GM12873 (cell line): Measurements from ENCODE around the gene HSPA12A.

Source experiments
- TF ChIP-seq, protein P1 (sequence below): IDR thresholded peaks from 2 replicates; pipeline ENCODE4 v1.5.1; 2012; ENCODE audit warnings: low read depth, mild to moderate bottlenecking, moderate library complexity, low read length, control low read depth; ENCODE audit not compliant: insufficient read depth; ENCODE audit errors: missing control alignments

HSPA12A gene

DNA sequence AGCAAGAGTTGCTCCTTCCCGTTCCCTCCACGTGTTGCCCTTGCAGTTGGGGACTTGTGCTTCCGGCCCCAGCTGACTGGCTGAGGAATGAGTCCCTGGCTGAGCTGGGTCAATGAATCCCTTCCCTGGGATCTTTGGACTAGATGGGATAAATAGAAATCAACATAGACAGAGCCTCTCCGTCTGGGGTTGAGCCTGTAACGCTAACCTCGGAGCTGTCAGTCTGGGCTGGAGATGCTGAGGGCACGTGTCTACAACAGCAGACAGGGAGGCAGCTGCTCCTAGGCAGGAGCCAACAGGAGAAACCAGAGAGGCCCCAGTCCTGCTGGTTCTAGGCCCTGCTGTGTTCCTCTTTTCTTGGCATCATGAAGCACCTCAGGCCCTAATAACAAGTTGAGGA, 42.3 kb upstream of the HSPA12A start:
- TF ChIP-seq, protein P1, sequence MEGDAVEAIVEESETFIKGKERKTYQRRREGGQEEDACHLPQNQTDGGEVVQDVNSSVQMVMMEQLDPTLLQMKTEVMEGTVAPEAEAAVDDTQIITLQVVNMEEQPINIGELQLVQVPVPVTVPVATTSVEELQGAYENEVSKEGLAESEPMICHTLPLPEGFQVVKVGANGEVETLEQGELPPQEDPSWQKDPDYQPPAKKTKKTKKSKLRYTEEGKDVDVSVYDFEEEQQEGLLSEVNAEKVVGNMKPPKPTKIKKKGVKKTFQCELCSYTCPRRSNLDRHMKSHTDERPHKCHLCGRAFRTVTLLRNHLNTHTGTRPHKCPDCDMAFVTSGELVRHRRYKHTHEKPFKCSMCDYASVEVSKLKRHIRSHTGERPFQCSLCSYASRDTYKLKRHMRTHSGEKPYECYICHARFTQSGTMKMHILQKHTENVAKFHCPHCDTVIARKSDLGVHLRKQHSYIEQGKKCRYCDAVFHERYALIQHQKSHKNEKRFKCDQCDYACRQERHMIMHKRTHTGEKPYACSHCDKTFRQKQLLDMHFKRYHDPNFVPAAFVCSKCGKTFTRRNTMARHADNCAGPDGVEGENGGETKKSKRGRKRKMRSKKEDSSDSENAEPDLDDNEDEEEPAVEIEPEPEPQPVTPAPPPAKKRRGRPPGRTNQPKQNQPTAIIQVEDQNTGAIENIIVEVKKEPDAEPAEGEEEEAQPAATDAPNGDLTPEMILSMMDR, result no peak

DNA sequence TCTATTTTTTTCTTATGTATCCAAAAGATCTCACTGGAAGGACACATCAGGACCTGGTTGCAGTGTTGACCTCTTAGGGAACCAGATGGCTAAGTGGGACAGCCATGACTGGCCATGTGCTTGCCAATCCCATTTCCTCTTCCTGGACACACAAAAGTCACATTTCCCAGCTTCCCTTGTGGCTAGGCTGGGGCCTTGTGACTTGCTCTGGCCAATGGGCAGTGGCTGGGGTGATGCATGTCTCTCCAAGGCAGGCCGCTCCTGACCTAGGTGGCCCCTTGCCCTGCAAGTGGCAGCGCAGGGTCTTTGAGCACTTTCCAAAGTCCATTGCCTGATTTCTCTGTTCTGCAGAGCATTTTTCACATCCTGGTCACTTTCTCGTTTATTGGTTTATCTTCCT, 41.7 kb upstream of the HSPA12A start:
- TF ChIP-seq, protein P1, result no peak

DNA sequence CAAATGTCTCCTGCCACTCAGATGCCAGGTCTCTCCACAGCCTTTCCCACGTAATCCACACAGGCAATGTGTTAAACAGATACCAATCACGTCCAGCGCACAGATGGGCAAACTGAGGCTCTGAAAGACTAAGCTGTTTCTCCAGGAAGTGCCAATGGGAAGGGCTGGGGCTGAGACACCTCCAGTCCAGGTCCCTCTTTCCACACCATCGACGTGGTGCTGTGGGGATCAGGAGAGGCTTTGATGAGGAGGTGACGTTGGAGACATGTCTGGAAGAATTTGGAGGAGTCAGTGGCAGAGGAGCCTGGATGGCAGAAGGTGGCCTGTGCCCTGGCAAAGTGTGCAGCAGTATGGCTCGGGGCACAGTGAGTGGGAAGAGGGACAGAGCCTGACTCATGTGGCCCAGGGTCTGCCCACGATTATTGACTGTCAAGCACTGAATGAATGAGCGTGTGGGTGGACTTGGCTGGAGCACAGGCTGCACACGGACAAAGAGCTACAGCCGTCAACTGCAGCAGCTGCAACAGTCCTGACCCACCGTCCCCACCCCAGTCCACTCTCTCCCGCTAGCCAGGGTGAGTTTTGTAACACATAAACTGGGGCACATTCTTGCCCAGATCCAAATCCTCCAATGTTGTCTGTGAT, 40.8 kb upstream of the HSPA12A start:
- TF ChIP-seq, protein P1, result no peak

DNA sequence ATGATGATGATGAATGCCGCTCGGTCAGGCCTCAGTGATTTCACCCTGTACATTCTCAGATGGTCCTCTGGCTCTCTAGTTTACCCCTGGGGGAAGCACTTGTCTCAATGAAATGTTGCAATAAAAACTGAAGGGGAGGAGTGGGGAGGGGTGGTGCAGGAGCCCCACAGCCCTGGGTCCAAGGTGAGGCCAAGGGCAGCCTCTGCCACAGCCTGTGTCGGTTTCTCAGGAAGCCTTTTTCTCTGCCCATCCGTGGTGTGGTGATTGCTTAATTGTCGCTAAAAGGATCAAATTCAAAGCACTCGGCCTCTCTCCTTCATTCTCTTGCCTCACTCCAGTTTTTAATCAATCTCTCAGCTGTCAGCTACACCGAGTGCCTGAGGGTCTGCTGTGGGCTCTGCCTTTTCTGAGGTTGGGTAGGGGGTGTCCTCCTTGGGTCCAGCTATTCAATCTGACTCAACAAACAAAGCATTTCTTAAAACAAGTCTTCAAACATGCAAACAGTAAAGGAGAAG, 39.1 kb upstream of the HSPA12A start:
- TF ChIP-seq, protein P1, result no peak

DNA sequence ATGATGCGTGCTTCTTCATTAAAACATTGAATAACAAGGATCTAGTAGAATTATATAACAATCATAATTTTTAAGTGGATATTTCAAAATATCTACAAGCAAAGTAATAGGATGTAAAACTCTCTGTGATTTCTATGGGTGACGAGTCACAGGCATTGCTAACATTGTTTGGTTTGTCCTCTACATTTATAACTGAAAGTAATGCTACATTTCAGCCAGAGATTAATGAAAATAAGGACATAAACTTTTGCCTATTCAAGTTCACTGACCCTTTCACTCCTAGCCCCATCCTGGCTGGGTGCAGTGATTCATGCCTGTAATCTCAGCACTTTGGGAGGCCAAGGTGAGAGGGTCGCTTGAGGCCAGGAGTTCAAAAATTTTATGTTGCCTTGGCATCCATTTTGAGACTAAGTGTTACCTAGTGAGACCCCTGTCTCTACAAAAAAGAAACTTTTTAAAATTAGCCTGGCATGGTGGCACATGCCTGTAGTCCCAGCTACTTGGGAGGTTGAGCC, 38.4 kb upstream of the HSPA12A start:
- TF ChIP-seq, protein P1, result no peak

DNA sequence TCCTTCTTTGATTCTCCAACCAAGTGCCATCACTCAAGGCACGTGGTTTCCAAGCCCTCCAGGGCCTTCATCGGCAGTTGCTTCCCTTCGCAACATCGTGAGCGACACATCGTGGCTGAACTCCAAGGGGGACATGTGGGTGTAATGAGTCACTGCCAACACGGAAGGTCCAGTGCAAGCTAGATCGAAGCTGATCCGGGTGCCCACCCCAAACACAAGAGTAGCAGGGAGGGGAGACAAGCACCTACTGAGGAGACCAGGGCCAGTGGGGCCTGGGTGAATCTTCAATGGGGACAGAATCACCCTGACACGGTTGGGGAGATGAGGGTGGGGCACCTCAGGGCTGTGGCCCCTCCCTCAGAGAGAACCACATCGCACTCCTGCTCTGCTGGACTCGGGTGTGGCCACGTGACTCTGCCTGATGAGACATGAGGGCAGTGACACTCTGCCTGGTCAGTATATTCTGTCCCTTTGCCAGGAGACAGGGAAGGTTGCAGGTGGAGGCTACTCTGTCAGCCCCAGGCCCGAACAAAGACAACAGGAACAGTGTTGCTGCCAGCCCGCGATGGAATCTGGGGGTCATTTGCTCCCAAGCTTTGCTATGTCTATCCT, 36.8 kb upstream of the HSPA12A start:
- TF ChIP-seq, protein P1, result no peak

DNA sequence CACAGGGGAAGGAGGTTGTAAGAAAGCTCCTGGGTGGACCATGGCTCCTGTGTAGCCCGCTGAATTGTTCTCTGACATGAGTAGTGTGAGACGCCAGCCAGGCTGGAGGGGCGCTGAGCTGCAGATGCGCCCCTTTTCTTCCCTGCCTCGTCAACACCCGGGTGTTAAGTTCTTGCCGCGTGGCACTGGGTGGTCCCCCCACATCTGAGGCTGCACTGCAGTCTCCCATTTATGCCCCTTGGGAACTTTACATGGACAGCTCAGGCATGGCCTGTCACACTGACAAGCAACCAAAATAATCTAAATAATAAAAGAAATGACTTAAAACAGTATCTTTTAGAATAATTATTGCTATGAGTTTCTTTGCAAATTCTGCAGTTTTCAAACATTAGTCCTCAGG, 34.6 kb upstream of the HSPA12A start:
- TF ChIP-seq, protein P1, result no peak
